BLaER1 treated with 17β-estradiol and CSF1 and Interleukin-3, amounts not matched to agents 10 nM and 100 nM (cell line): ENCODE data around the gene UHRF1.

Experiments
- H3K27ac ChIP-seq, 11 experiments: shearing (Covaris generic); formaldehyde crosslinking; 2 replicates each; pipeline ENCODE4 v1.8.1; 2022
- H3K27me3 ChIP-seq, 11 experiments: shearing (Covaris generic); formaldehyde crosslinking; 2 replicates each; pipeline ENCODE4 v1.8.1; 2022
- H3K36me3 ChIP-seq, 11 experiments: shearing (Covaris generic); formaldehyde crosslinking; 2 replicates each; pipeline ENCODE4 v1.8.1; 2022
- H3K4me1 ChIP-seq, 10 experiments: shearing (Covaris generic); formaldehyde crosslinking; 2 replicates each; pipeline ENCODE4 v1.8.1; 2022
- H3K4me2 ChIP-seq, 11 experiments: shearing (Covaris generic); formaldehyde crosslinking; 2 replicates each; pipeline ENCODE4 v1.8.1; 2022
- H3K4me3 ChIP-seq, 10 experiments: shearing (Covaris generic); formaldehyde crosslinking; 2 replicates each; pipeline ENCODE4 v1.8.1; 2022
- H3K9ac ChIP-seq, 11 experiments: shearing (Covaris generic); formaldehyde crosslinking; 2 replicates each; pipeline ENCODE4 v1.8.1; 2022
- H3K9me3 ChIP-seq, 11 experiments: shearing (Covaris generic); formaldehyde crosslinking; replicated peaks in 1 of 11; 2 replicates each; pipeline ENCODE4 v1.8.1; 2022
- H4K20me1 ChIP-seq, 11 experiments: shearing (Covaris generic); formaldehyde crosslinking; 2 replicates each; pipeline ENCODE4 v1.8.1; 2022
- Cebpa-rat ChIP-seq, 11 experiments: shearing (Covaris generic); IDR thresholded peaks; 2 replicates each; pipeline ENCODE4 v1.8.1; 2022

Gene UHRF1

DNA sequence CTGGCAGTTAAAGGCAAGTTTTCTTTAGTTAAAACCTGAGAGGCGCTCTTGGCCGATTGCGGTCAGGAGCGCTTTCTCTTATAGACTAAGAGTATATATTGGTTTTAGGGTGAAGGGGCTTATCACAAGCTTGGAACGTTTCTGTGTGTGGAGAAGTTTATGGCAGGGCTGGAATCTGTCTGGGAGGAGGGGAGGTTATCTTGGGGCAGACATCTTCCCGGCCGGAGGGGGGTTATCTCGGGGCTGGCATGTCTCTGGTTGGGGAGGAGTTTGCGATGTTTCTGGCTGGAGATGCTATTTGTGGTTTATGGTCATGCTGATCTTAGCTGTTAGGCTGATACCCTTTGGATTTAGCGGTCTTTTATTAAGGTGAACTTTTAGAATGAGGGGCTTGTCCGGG lies 78.0 kb downstream of the UHRF1 start:
- peaks cover 95 to 100% (median 100%) of the 10 kb centered on the region in 11 experiments for H4K20me1 ChIP-seq
- TF ChIP-seq Cebpa-rat (IDR thresholded peaks at IDR 0.05) = no peak
- H3K9me3 ChIP-seq = peaks cover 0 to 10% (median 6%) of the 10 kb centered on the region in 11 experiments; a peak in 8 of 22 replicates
- peak overlapping the region; percentile 53 to 91 (median 81) for H3K4me2 ChIP-seq
- H3K36me3 ChIP-seq = peaks cover 0 to 46% (median 16%) of the 10 kb centered on the region in 11 experiments; a peak in 16 of 22 replicates
- H3K4me3 ChIP-seq = no peak overlapping the region
- no peaks in the 10 kb centered on the region for H3K27me3 ChIP-seq
- peak overlapping the region in 9 of 11 experiments; percentile 0 to 61 (median 34); a peak in 9 of 22 replicates for H3K9ac ChIP-seq
- H3K4me1 ChIP-seq = peaks cover 59 to 84% (median 74%) of the 10 kb centered on the region in 10 experiments
- no peak overlapping the region for H3K27ac ChIP-seq

DNA sequence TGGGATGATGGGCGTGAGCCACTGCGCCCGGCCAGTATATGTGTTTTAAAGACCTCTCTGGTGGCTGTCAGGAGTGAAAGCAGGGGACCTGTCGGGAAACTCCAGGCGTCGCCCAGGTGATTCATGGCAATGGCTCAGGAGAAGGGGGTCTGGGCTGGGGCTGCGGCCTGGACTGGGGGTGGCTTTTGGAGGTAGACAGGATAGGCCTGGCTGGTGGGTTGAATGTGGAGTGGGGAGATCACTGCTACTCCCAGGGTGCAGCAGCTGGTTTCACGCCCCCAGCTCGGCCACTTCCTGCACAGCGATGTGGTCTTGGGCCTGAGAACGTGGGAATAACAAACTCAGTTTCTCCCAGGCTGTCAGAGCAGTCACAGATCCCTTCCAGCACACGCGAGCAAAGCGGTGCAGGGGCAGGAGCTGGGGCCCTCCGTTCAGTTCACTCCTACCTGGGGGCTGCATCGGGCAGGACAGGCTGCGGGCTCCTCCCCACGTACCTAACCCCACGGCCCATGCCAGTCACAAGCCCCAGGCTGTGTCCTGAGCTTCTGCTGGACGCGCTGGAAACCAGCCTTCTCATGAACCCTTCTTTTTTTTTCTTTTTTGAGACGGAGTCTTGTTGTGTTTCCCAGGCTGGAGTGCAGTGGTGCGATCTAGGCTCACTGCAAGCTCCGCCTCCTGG lies 78.5 kb downstream of the UHRF1 start:
- Histone ChIP-seq H3K4me3 (no peak overlapping the region), H3K4me1 (peaks cover 59 to 80% (median 73%) of the 10 kb centered on the region in 10 experiments), H3K27me3 (no peaks in the 10 kb centered on the region), H3K4me2 (peak overlapping the region; percentile 53 to 91 (median 81)), H3K9me3 (peaks cover 0 to 13% (median 8%) of the 10 kb centered on the region in 11 experiments; a peak in 8 of 22 replicates), H3K36me3 (peaks cover 0 to 50% (median 20%) of the 10 kb centered on the region in 11 experiments; a peak in 16 of 22 replicates), H3K27ac (0 out of 22 replicates have a peak overlapping the region, but pooled peaks of 1 of the 11 experiments have one; percentile 13), H3K9ac (peak overlapping the region in 6 of 11 experiments; percentile 0 to 49 (median 28); a peak in 6 of 22 replicates), H4K20me1 (peaks cover 95 to 100% (median 100%) of the 10 kb centered on the region in 11 experiments)
- TF ChIP-seq Cebpa-rat (IDR thresholded peaks at IDR 0.05) = no peak

DNA sequence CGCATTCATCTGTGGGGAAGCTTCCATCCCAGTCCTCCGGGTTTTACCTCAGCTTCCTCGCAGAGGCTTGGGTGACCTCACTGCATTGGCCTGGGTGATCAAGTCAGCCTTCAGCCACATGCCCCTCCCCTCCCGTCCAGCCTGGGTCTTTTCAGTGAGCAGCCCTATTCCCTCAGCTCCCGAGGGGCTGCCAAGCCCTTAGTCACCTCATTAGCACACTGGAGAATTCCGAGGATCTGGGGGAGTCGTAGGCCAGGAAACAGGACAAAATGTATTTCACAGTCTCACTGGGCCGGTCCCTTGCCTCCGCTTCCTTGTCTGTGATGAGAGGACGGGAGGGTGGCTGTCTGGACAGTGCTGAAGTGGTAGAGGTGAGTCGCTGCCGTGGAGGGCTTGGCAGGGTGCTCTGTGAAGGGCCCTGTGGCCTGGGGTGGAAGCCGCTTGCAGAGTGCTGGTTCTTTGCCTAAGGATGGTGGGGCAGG lies 79.5 kb downstream of the UHRF1 start:
- no peak for TF ChIP-seq Cebpa-rat (IDR thresholded peaks at IDR 0.05)
- peaks cover 95 to 100% (median 100%) of the 10 kb centered on the region in 11 experiments for H4K20me1 ChIP-seq
- H3K27me3 ChIP-seq = no peaks in the 10 kb centered on the region
- H3K4me1 ChIP-seq = peaks cover 51 to 71% (median 63%) of the 10 kb centered on the region in 10 experiments
- H3K4me2 ChIP-seq = peak overlapping the region in 9 of 11 experiments; percentile 2 to 91 (median 52); a peak in 10 of 22 replicates
- peak overlapping the region in 1 of 11 experiments; percentile 18; a peak in 2 of 22 replicates for H3K9ac ChIP-seq
- H3K4me3 ChIP-seq = no peak overlapping the region
- H3K9me3 ChIP-seq = peaks cover 0 to 16% (median 8%) of the 10 kb centered on the region in 11 experiments; a peak in 8 of 22 replicates
- peaks cover 0 to 50% (median 22%) of the 10 kb centered on the region in 11 experiments; a peak in 16 of 22 replicates for H3K36me3 ChIP-seq
- peak overlapping the region in 4 of 11 experiments; percentile 6 to 31 (median 15); a peak in 2 of 22 replicates for H3K27ac ChIP-seq

DNA sequence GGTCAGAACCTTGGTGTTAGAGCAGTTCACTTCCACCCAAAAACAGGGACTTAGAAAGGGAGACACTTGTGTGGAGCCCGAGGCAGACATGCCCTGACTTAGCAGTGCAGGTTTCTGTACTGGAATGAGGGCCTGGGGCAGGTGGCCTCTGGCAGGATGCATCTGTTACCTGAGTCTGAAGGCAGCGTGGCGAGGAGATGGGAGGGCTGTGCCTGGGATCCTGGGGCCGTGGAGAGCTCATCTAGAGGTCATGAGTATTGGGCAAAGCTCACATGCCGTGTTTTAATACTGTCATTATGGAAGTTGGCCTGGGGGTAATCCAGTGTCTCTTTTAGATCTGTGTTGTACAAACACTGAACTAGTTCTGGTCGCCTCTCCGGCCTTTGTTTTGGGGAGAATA lies 81.0 kb downstream of the UHRF1 start:
- Histone ChIP-seq H3K27ac (no peak overlapping the region), H4K20me1 (peaks cover 92 to 100% (median 100%) of the 10 kb centered on the region in 11 experiments), H3K9me3 (peaks cover 0 to 16% (median 8%) of the 10 kb centered on the region in 11 experiments; a peak in 8 of 22 replicates), H3K27me3 (no peaks in the 10 kb centered on the region), H3K4me1 (peaks cover 37 to 61% (median 50%) of the 10 kb centered on the region in 10 experiments), H3K36me3 (peaks cover 0 to 58% (median 28%) of the 10 kb centered on the region in 11 experiments; a peak in 18 of 22 replicates), H3K4me3 (no peak overlapping the region), H3K9ac (no peak overlapping the region), H3K4me2 (peak overlapping the region in 3 of 11 experiments; percentile 6 to 26 (median 13); a peak in 2 of 22 replicates)
- no peak for TF ChIP-seq Cebpa-rat (IDR thresholded peaks at IDR 0.05)

DNA sequence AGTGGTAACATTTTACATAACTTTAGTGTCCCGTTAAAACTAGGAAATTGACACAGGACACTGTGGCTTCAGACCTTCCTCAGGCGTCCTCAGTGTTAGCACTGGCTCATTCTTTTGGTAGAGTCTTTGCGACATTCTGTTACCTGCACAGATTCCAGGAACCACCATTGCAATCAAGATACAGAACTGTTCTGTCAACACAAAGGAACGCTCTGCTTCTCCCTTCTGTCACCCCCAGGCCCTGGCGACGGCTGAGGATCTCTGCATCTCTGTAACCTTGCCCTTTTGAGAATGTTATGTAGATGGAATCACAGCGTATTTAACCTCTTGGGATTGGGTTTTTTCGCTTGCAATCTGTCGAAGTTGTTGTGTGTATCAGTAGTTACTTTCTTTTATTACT lies 82.2 kb downstream of the UHRF1 start:
- no peak overlapping the region for H3K27ac ChIP-seq
- no peak for TF ChIP-seq Cebpa-rat (IDR thresholded peaks at IDR 0.05)
- peaks cover 0 to 16% (median 8%) of the 10 kb centered on the region in 11 experiments; a peak in 8 of 22 replicates for H3K9me3 ChIP-seq
- H3K9ac ChIP-seq = no peak overlapping the region
- H4K20me1 ChIP-seq = peaks cover 92 to 100% (median 100%) of the 10 kb centered on the region in 11 experiments
- no peak overlapping the region for H3K4me2 ChIP-seq
- no peak overlapping the region for H3K4me3 ChIP-seq
- no peaks in the 10 kb centered on the region for H3K27me3 ChIP-seq
- peaks cover 9 to 58% (median 39%) of the 10 kb centered on the region in 11 experiments; a peak in 21 of 22 replicates for H3K36me3 ChIP-seq
- H3K4me1 ChIP-seq = peaks cover 25 to 61% (median 50%) of the 10 kb centered on the region in 10 experiments

DNA sequence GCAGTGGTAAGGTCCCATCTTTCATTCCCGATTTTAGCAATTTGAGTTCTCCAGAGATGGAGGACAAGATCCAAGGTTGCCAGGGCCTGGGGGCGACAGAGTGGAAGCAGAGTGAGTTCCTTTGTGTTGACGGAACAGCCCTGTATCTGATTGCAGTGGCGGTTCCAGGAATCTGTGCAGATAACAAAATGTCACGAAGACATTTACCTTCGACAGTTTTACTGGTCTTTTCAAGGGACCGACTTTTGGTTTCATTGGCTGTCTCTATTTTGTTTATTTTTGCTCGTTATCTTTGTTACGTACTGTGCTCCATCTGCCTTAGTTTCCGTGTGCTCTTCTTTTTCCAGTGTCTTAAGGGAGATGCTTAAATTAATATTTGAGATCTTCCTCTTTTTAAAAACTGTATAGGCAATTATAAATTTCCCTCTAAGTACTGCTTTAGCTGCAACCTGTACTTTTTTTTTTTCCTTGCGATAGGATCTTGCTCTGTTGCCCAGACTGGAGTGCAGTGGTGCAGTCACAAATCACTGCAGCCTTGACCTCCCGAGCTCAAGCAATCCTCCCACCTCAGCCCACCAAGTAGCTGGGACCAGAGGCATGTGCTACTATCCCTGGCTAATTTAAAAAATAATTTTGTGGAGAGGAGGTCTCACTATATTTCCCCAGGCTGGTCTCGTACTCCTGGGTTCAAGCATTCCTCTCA lies 82.8 kb downstream of the UHRF1 start:
- H3K4me3 ChIP-seq = no peak overlapping the region
- no peak overlapping the region for H3K4me2 ChIP-seq
- H3K9me3 ChIP-seq = peaks cover 0 to 16% (median 8%) of the 10 kb centered on the region in 11 experiments; a peak in 8 of 22 replicates
- H3K9ac ChIP-seq = no peak overlapping the region
- H3K27me3 ChIP-seq = no peaks in the 10 kb centered on the region
- H3K4me1 ChIP-seq = peaks cover 19 to 61% (median 49%) of the 10 kb centered on the region in 10 experiments
- peaks cover 92 to 100% (median 100%) of the 10 kb centered on the region in 11 experiments for H4K20me1 ChIP-seq
- no peak for TF ChIP-seq Cebpa-rat (IDR thresholded peaks at IDR 0.05)
- no peak overlapping the region for H3K27ac ChIP-seq
- H3K36me3 ChIP-seq = peaks cover 15 to 63% (median 44%) of the 10 kb centered on the region in 11 experiments

DNA sequence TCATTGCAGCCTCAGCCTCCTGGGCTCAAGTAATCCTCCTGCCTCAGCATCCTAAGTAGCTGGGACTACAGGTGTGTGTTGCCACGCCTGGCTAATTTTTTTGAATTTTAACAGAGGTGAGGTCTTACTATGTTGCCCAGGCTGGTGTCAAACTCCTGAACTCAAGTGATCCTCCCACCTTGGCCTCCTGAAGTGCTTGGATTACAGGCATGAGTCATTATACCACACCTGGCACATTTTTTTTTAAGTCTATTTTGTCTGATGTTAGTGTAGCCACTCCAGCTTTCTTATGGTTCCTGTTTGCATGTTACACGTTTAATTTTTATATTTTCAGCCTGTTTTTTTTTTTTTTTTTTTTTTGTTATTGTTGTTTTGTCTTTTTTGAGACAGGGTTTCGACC lies 84.4 kb downstream of the UHRF1 start:
- Histone ChIP-seq H3K4me1 (peaks cover 9 to 55% (median 41%) of the 10 kb centered on the region in 10 experiments; a peak in 18 of 20 replicates), H3K27ac (no peak overlapping the region)

DNA sequence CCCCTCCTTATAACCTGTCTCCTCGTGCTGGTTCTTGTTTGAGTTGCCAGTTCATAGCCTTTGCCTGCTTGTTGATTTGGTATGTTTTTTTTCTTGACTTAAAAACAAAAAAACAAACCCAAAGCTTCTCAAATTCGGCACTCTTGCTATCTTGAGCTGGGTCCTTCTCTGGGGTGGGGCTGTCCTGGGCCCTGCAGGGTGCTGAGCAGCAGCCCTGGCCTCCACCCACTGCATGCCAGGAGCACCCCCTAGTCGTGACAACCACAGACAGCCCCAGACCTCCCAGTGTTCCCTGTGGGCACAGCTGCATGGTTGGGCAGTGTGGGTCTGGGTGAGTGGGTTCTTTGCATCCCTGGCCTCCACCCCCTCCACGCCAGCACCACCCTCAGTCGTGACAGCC lies 87.4 kb downstream of the UHRF1 start:
- 0 out of 22 replicates have a peak overlapping the region, but pooled peaks of 1 of the 11 experiments have one; percentile 4 for H3K9ac ChIP-seq
- H3K4me1 ChIP-seq = peaks cover 4 to 33% (median 27%) of the 10 kb centered on the region in 10 experiments; a peak in 15 of 20 replicates
- peak overlapping the region in 3 of 11 experiments; percentile 2 to 25 (median 21); a peak in 1 of 22 replicates for H3K4me2 ChIP-seq
- no peaks in the 10 kb centered on the region for H3K27me3 ChIP-seq
- peaks cover 0 to 14% (median 8%) of the 10 kb centered on the region in 11 experiments; a peak in 8 of 22 replicates for H3K9me3 ChIP-seq
- peaks cover 27 to 79% (median 55%) of the 10 kb centered on the region in 11 experiments for H3K36me3 ChIP-seq
- H4K20me1 ChIP-seq = peaks cover 89 to 96% (median 95%) of the 10 kb centered on the region in 11 experiments
- TF ChIP-seq Cebpa-rat (IDR thresholded peaks at IDR 0.05) = no peak
- no peak overlapping the region for H3K4me3 ChIP-seq
- H3K27ac ChIP-seq = no peak overlapping the region

More for the DNA sequence above, 84.4 kb downstream of the UHRF1 start:
- peaks cover 27 to 79% (median 59%) of the 10 kb centered on the region in 11 experiments for H3K36me3 ChIP-seq
- no peaks in the 10 kb centered on the region for H3K27me3 ChIP-seq
- H3K9me3 ChIP-seq = peaks cover 0 to 16% (median 8%) of the 10 kb centered on the region in 11 experiments; a peak in 8 of 22 replicates
- H3K4me3 ChIP-seq = no peak overlapping the region
- no peak overlapping the region for H3K4me2 ChIP-seq
- no peak overlapping the region for H3K9ac ChIP-seq
- H4K20me1 ChIP-seq = peaks cover 94 to 100% (median 100%) of the 10 kb centered on the region in 11 experiments
- no peak for TF ChIP-seq Cebpa-rat (IDR thresholded peaks at IDR 0.05)
